Lung (tissue), 12 donors: Measurements from ENCODE around the gene FAM186B. TPM values are rescaled to one million over a fixed set of nuclear protein-coding genes. Genes with fewer than 3 reads are reported as not detected.

ENCODE experiments used
- ATAC-seq: fragments of 200-7000 bp; cut with Tn5 transposase; one replicate; pipeline ENCODE4 v1.9.1; 2020; ENCODE audit warnings: moderate number of reproducible peaks; ENCODE audit not compliant: insufficient read depth, low FRiP score
- DNase-seq, 3 donors: peaks; one replicate each; pipeline ENCODE4 v3.0.0-alpha.2; 2013 to 2017
- H3K27ac ChIP-seq, 2 donors: one replicate each; pipeline ENCODE4 v1.5.1; 2013; ENCODE audit warnings: mild to moderate bottlenecking in 2 of 2, moderate library complexity in 2 of 2, control low read depth in 1 of 2, inconsistent platforms in 1 of 2, low read depth in 1 of 2, low read length in 1 of 2
- H3K27me3 ChIP-seq, 3 donors: one replicate each; pipeline ENCODE4 v1.5.1; 2013; ENCODE audit warnings: low read length in 2 of 3; ENCODE audit not compliant: control insufficient read depth in 3 of 3, insufficient read depth in 3 of 3
- H3K36me3 ChIP-seq, 4 donors: one replicate each; pipeline ENCODE4 v1.5.1; 2013; ENCODE audit warnings: low read length in 4 of 4, mild to moderate bottlenecking in 1 of 4, moderate library complexity in 1 of 4; ENCODE audit not compliant: control insufficient read depth in 4 of 4, insufficient read depth in 4 of 4
- H3K4me1 ChIP-seq, 5 donors: one replicate each; pipeline ENCODE4 v1.5.1; 2013; ENCODE audit warnings: low read length in 5 of 5, mild to moderate bottlenecking in 2 of 5, moderate library complexity in 1 of 5; ENCODE audit not compliant: control insufficient read depth in 5 of 5, insufficient read depth in 5 of 5
- H3K4me3 ChIP-seq: one replicate; pipeline ENCODE4 v1.5.1; 2013; ENCODE audit warnings: mild to moderate bottlenecking, control low read depth, moderate library complexity
- H3K9ac ChIP-seq, 2 donors: one replicate each; pipeline ENCODE4 v1.5.1; 2013; ENCODE audit warnings: low read length in 2 of 2, control low read depth in 1 of 2; ENCODE audit not compliant: insufficient read depth in 1 of 2
- H3K9me3 ChIP-seq, 4 donors: one replicate each; pipeline ENCODE4 v1.5.1; 2013; ENCODE audit warnings: low read length in 3 of 4, mild to moderate bottlenecking in 1 of 4, moderate library complexity in 1 of 4; ENCODE audit not compliant: control insufficient read depth in 4 of 4, insufficient read depth in 3 of 4
- WGBS, 2 donors: extraction: QIAGEN DNeasy Blood & Tissue Kit; methylation state at CpG; one replicate each; pipeline ENCODE4 v1.1.7; 2013; 5-methylcytosine and 5-hydroxymethylcytosine counted together
- polyA plus RNA-seq, 2 donors: library from polyadenylated mRNA; stranded (reverse); fragments of 200-250 nt; gene quantifications; one replicate each; pipeline ENCODE4 v1.2.1, GENCODE V29; 2013
- total RNA-seq, 2 donors: library from RNA; depleted of rRNA in 1 of 2; stranded (reverse); fragments of >200 nt in 1 of 2; gene quantifications; one replicate each; pipeline ENCODE4 v1.2.1, GENCODE V29; 2014 to 2021
- TF ChIP-seq, protein P1 (sequence below): IDR thresholded peaks from 2 replicates; pipeline ENCODE4 v1.5.1; 2012; ENCODE audit warnings: mild to moderate bottlenecking; ENCODE audit errors: control extremely low read depth, extremely low read depth
- donor health status: control.
- donor health status: control.
- donor health status: Bipolar disorder and iron deficiency.
- donor health status: healthy.
- donor health status: DM: yes; HTN: yes; CAD: no.

Gene FAM186B
- total and polyA plus RNA-seq, 4 donors = 0.17 to 0.80 (median 0.43) TPM

DNA sequence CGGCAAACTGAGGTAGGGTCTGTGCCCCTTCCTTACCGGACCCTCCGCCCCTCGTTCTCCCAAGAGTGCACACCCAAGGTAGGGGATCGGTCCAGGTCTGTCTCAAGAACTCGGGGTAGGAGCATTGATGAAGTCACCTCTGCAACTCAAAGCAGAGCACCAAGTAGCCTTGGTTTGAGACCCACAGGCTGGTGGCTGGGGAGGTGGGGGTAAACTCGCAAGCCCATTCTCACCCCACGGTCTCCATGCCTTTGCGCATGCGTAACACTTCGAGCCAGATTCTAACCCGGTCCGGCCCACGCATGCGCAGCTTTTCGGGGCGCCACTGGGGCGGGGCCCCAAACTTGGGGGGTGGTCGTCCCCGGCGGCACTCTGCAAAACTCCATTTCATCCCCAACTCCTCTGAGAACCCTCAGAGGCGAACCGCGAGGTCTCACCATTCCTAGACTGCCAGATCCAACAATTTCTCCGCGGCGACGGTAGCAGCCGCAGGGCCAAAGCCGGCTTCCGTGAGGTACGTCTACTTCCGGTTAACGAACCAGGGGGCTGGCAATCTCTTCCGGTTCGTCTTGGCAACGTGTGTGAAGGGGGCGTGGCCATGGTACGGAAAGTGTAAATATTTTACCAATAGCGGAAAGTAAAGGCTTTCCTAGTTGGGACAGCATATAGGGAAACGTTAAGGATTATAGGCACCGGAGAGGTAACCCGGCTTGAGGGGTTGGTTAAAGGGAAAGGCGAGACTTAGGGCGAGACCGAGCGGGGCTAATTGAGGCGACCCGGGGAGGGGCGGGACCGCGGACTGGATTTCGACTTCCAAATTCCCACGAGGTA lies 37.6 kb downstream of the FAM186B start, which contains the start of gene MCRS1:
MCRS1 (minus strand) TSS at position 532 of the 831 bp plus-strand sequence. CDS start 1,411 bp downstream, outside the sequence.
- Histone ChIP-seq H3K4me3 (peak within 1 kb of the TSS; percentile 61), H3K4me1 (peaks cover 0 to 18% (median 9%) of the 10 kb centered on the region in 5 donors), H3K9ac (peak within 1 kb of the TSS; percentile 83 to 96), H3K27me3 (no peaks in the 10 kb centered on the region), H3K9me3 (no peaks in the 10 kb centered on the region), H3K27ac (peak within 1 kb of the TSS; percentile 91 to 92), H3K36me3 (peaks cover 1 to 24% (median 14%) of the 10 kb centered on the region in 4 donors)
- WGBS, 2 donors = 0% methylated on average over 54 of the region's 54 CpGs
- peak; percentile 91 to 96 (median 96) for DNase-seq
- TF ChIP-seq, protein P1, sequence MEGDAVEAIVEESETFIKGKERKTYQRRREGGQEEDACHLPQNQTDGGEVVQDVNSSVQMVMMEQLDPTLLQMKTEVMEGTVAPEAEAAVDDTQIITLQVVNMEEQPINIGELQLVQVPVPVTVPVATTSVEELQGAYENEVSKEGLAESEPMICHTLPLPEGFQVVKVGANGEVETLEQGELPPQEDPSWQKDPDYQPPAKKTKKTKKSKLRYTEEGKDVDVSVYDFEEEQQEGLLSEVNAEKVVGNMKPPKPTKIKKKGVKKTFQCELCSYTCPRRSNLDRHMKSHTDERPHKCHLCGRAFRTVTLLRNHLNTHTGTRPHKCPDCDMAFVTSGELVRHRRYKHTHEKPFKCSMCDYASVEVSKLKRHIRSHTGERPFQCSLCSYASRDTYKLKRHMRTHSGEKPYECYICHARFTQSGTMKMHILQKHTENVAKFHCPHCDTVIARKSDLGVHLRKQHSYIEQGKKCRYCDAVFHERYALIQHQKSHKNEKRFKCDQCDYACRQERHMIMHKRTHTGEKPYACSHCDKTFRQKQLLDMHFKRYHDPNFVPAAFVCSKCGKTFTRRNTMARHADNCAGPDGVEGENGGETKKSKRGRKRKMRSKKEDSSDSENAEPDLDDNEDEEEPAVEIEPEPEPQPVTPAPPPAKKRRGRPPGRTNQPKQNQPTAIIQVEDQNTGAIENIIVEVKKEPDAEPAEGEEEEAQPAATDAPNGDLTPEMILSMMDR = no peak
- ATAC-seq = peak; percentile 94

DNA sequence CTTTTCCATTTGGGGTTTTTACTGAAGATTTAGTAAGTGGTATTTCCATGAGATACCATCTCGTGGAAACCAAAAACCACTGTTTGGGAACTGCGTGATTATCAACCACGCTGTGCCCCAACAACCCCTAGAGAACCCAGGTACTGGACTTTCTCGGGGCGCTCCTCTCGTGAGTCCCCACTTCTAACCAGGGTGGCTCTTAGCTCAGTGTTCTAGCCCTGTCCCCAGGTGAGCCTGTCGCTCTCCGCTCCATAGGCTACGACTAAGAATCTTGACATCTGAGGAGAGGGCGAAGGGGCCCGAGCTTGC lies 38.2 kb downstream of the FAM186B start:
- peaks cover 5 to 26% (median 16%) of the 10 kb centered on the region in 4 donors for H3K36me3 ChIP-seq
- TF ChIP-seq, protein P1 = no peak
- DNase-seq (no peak), ATAC-seq (no peak)
- peak overlapping the region; percentile 61 for H3K4me3 ChIP-seq
- peak overlapping the region; percentile 83 to 96 for H3K9ac ChIP-seq
- no peaks in the 10 kb centered on the region for H3K27me3 ChIP-seq
- H3K27ac ChIP-seq = peak overlapping the region in 1 of 2 donors; percentile 91
- 2 to 3% methylated on average over 11 of the region's 11 CpGs for WGBS, 2 donors
- no peaks in the 10 kb centered on the region for H3K9me3 ChIP-seq
- peaks cover 0 to 18% (median 8%) of the 10 kb centered on the region in 5 donors for H3K4me1 ChIP-seq

DNA sequence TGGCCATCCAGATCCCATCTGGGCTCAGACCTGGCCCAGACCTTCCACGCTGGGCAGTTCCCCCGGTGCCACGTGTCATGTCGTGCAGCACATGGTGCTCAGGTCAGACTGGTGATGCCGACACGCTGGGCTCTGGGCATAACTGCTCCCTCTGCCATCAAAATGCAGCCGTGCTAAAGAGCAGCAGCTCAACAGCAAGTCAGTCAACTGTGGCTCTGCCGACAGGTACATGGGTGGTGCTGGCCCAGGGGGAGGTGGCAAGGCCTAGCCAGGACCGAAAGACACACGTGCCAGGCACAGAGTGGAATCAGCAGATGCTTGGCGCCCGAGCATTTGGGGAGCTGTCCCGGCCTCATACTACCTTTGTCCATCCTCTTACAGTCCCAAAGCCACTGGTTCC lies 39.1 kb downstream of the FAM186B start:
- H3K4me3 ChIP-seq = no peak overlapping the region
- H3K27me3 ChIP-seq = no peaks in the 10 kb centered on the region
- ATAC-seq (no peak), DNase-seq (peak in 1 of 3 donors; percentile 7)
- peaks cover 9 to 28% (median 21%) of the 10 kb centered on the region in 4 donors for H3K36me3 ChIP-seq
- WGBS, 2 donors = 94 to 97% methylated on average over 13 of the region's 13 CpGs
- no peaks in the 10 kb centered on the region for H3K9me3 ChIP-seq
- TF ChIP-seq, protein P1 = no peak
- H3K27ac ChIP-seq = peak overlapping the region in 1 of 2 donors; percentile 17
- peaks cover 0 to 18% (median 8%) of the 10 kb centered on the region in 5 donors for H3K4me1 ChIP-seq
- no peak overlapping the region for H3K9ac ChIP-seq
